Astrocyte (in vitro differentiated cells and primary cell): ENCODE data around the gene CACNA1C.

ENCODE experiments used
- CTCF ChIP-seq: IDR thresholded peaks from 2 replicates; pipeline ENCODE4 v1.5.1; 2011; ENCODE audit warnings: low read depth, mild to moderate bottlenecking, inconsistent platforms, low read length, moderate library complexity; ENCODE audit not compliant: insufficient read depth
- EZH2 ChIP-seq: IDR thresholded peaks from 2 replicates; pipeline ENCODE4 v1.6.1; 2012; ENCODE audit warnings: mild to moderate bottlenecking, low read length, inconsistent platforms; ENCODE audit not compliant: insufficient read depth

GRCh38 chr12:2343681-2344080, 290.9 kb downstream of the CACNA1C start:
- TF ChIP-seq CTCF (no peak), EZH2 (no peak)
